Measurements from ENCODE around the gene SUN2. TPM values are rescaled to one million over a fixed set of nuclear protein-coding genes. Genes with fewer than 3 reads are reported as not detected.

The SUN2 gene
- total and polyA plus RNA-seq, 2 of the 8 experiments (the other 6 are each of a cell fraction or from before 2014, with no cell fraction given) = 5.1 to 10.5 TPM

DNA sequence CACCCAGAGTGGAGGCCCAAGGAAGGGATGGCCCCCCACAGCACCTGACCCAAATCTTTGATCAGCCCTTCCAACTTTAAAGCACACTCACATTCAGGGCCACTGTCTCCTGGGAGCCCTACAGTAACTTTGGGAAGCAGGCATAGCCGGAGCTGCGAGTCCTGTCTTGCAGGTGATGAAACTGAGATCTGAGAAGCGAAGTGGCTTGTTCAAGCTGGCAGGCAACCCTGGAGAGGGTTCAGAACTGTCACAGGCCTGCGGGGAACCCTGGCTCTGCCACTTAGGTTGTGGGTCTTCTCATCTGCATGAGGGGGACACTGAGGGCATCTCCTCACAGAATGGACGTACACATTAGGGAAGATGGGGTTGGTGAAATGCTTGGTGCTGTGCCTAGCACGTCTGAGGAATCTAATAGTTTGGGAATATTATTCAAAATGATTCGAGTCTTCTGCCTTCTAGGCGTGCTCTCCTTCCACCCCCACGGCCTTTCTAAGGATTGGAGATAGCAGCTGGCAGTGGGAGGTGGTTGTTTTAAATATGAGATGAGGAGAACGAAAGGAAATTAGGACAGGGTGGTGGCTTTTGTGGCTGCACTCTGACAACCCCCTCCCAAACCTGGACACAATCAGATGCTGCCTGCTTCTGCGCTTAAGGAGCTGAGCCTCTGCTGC, 18.8 kb upstream of the SUN2 start (continued):
- TF ChIP-seq, protein P1, sequence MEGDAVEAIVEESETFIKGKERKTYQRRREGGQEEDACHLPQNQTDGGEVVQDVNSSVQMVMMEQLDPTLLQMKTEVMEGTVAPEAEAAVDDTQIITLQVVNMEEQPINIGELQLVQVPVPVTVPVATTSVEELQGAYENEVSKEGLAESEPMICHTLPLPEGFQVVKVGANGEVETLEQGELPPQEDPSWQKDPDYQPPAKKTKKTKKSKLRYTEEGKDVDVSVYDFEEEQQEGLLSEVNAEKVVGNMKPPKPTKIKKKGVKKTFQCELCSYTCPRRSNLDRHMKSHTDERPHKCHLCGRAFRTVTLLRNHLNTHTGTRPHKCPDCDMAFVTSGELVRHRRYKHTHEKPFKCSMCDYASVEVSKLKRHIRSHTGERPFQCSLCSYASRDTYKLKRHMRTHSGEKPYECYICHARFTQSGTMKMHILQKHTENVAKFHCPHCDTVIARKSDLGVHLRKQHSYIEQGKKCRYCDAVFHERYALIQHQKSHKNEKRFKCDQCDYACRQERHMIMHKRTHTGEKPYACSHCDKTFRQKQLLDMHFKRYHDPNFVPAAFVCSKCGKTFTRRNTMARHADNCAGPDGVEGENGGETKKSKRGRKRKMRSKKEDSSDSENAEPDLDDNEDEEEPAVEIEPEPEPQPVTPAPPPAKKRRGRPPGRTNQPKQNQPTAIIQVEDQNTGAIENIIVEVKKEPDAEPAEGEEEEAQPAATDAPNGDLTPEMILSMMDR (IDR thresholded peaks at IDR 0.05; ENCODE audit: control extremely low read depth in 1 of 3, insufficient read depth in 1 of 3, low read depth in 1 of 3, low read length in 3 of 3) = no peak
- TF ChIP-seq POLR2AphosphoS5 (IDR thresholded peaks at IDR 0.05; ENCODE audit: low read depth, low read length) (no peak), TAF7 (optimal IDR thresholded peaks at IDR 0.05; ENCODE audit: borderline replicate concordance, low read depth, low read length) (no peak), JUND (IDR thresholded peaks at IDR 0.05; ENCODE audit: low read length) (no peak), RXRA (IDR thresholded peaks at IDR 0.05; ENCODE audit: insufficient read depth, low read depth, low read length) (no peak), TEAD4 (IDR thresholded peaks at IDR 0.05; ENCODE audit: low read depth, low read length) (no peak), SRF (IDR thresholded peaks at IDR 0.05; ENCODE audit: low read depth, low read length) (no peak), SIN3A (conservative IDR thresholded peaks at IDR 0.05 in 1 of 2, IDR thresholded peaks at IDR 0.05 in 1 of 2; ENCODE audit: low read depth in 1 of 2, low read length in 2 of 2) (no peak)
